HG02678 (cell line): Measurements from ENCODE around the gene SLC38A6.
A peak's percentile ranks its signal among the peaks of the same experiment; 100 is the strongest.

ENCODE experiments used
- ATAC-seq: cut with Tn5 transposase; IDR thresholded peaks from one replicate; pipeline ENCODE4 v1.9.1; 2021; ENCODE audit warnings: mild to moderate bottlenecking, moderate library complexity; ENCODE audit not compliant: unreplicated experiment

Gene SLC38A6

DNA sequence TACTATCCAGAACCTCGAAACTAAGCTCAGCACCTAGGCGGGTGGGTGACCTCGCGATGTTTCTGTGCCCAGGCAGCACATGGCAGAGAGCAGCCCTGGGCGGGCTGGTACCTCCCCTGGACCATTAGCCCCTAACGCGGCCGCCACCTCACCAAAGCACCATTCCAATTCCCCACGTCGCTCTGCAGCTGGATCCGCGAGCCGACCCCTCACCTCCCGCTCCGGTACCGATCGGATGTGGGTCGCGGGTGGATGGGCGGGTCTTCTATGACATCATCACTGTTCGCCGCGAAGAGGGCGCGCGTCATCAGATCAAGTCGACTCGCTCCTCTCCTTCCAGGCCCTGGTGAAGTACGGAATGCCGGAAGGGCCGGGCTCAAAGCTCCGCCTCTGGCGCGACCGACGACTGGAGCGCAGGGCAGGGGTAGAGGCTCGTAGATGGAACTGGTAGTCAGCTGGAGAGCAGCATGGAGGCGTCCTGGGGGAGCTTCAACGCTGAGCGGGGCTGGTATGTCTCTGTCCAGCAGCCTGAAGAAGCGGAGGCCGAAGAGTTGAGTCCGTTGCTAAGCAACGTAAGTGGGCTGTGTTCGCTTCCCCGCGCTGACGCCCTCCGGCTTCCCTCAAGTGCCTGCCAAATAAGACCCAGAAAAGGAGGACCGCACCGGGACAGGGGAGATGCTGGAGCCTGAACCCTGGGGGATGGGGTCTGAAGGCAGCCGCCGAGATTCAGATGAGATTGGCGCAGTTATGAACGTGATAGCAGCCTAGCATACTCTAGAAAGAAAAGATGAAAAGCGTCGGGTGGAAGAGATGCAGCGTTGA lies at the start of gene SLC38A6, which contains the start of gene TRMT5:
Gene SLC38A6, plus strand, starts transcription at position 435 of the 822 bp plus-strand sequence. Its CDS starts 33 bp downstream, at position 468.
Gene TRMT5, minus strand, starts transcription at position 269 of the 822 bp plus-strand sequence. Its CDS starts 106 bp downstream, at position 163.
- peak; percentile 85 for ATAC-seq

GRCh38 chr14:60933920-60934655 lies 47.0 kb upstream of the SLC38A6 start:
- no peak for ATAC-seq

- ATAC-seq = no peak
Observed at GRCh38 chr14:60935319-60935718, 45.7 kb upstream of the SLC38A6 start.

GRCh38 chr14:60943637-60944032 lies 37.4 kb upstream of the SLC38A6 start:
- no peak for ATAC-seq

- ATAC-seq = no peak
Observed at GRCh38 chr14:60944204-60944603, 36.8 kb upstream of the SLC38A6 start.

GRCh38 chr14:60945984-60946383 lies 35.1 kb upstream of the SLC38A6 start:
- ATAC-seq = no peak

GRCh38 chr14:60946773-60947172 lies 34.3 kb upstream of the SLC38A6 start:
- ATAC-seq = no peak

DNA sequence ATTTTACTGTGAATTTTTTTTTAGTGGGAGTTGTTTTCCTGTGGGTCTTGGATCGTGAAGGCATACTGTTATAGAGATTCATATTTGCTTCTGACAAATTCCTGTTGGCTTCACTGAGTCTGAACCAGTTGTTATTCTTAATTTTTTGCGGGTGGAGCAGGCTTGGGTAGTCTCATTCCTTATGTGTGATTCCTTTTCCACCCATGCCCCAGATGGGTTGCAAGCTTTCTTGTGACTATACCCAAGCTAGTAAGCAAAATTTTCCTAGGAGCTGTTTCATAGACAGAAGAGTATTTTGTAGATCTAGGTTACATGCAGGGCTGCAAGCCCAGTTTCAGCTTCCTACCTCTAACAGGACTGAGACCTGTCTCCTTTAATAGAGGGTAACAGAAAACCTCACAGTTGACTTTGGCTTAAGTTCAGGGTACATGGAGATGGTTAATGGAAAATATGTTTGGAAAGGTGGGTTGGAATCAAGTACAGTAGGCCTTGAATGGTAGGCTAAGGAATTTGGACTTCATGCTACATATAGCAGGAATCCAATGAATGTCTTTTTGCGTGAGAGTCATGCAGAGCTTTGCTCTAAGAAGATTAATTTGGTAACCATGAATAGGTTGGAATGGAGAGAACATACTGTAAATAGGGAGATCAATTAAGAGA lies 29.1 kb upstream of the SLC38A6 start:
- no peak for ATAC-seq

- ATAC-seq = no peak
Observed at GRCh38 chr14:60956202-60956601, 24.8 kb upstream of the SLC38A6 start.

- ATAC-seq = no peak
Observed at GRCh38 chr14:60956632-60957031, 24.4 kb upstream of the SLC38A6 start.

GRCh38 chr14:60958146-60958545 lies 22.9 kb upstream of the SLC38A6 start:
- no peak for ATAC-seq

DNA sequence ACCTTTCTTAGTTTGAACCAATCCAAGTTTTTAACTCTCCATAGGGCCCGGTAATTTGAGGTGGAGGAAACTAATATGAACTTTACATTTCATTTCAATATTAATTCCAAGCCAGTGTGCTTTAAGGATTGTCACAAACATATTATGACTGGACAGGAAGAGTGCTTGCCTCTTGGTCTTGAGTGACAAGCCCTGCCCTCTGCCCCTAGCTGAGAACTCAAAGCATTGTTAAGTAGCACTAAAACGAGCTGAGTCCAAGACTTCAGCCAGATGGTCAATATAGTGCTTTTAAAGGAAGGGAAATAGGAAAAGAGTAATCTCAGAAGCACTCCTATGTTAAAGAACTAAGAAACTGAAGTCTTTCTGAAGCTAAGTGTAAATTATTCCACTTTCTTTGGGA lies 17.3 kb upstream of the SLC38A6 start:
- no peak for ATAC-seq

DNA sequence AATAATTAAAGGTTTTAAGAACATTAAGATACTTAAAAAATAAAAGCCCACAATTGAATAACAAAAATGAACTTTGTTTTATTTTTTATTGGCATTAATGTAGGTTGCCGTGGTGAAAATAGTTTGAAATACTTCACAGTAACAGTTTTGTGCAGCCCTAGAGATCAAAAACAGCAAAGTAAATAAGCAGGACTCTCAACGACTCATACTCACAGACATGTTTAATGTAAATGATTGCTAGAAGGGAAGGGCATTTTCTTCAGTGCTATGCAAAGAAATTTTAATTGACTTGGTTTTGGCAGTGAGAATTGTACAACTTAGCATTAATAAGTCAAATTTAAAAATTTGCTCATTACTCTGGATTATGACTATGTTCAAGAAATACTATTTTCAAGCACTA lies 16.1 kb upstream of the SLC38A6 start:
- no peak for ATAC-seq

- ATAC-seq = no peak
Observed at GRCh38 chr14:60965402-60965801, 15.6 kb upstream of the SLC38A6 start.

DNA sequence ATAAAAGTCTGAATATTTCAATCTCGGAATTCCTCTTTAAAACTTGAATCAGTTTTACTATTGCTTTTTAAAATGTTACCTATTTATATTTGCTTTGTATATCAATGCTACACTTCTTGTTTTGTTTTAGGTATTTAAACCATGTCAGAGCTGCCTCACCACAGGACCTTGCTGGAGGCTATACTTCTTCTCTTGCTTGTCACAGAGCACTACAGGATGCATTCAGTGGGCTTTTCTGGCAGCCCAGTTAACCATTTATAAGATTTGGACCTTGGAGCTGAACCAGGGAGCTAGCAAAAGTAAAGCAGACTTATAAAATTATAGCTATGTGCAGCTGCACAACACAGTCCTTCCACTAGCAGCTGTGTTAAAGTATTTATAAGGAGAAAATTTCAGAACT lies 12.9 kb upstream of the SLC38A6 start:
- no peak for ATAC-seq

DNA sequence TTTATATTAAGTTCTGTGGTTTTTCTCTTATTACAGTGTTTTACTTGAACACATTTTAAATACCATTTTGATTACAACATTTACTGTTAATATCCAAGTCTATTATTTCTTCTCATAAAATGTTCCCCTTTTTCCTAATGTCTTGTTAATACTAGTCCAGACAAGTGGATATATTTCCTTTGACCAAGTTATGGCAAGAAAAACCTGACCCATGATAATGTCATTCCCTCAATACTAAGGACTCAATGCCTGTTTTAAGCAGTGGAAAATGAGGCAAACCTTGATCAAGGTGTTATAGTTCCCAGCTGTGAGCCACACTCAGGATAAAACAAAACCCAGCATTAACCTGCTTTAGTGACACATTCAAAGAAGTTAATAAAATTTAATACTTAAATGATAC lies 12.4 kb upstream of the SLC38A6 start:
- no peak for ATAC-seq

DNA sequence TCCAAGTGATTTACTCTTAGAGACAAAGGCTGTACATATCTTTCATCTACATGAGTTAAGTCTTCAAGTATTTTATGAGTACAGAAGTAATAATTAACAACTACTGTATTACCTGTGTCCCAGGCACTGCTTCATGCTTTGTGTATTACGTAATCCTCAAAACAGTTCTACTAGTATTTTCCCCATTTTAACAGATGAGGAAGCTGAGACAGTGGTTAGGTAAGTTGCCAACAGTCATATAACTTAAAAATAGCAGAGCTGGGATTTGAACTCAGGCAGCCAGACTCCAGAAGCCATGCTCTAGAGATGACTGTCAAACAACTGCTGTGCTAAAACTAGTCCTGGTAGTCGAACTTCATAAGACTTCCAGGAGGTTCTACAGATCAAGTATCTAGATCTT lies 10.9 kb upstream of the SLC38A6 start:
- ATAC-seq = no peak

DNA sequence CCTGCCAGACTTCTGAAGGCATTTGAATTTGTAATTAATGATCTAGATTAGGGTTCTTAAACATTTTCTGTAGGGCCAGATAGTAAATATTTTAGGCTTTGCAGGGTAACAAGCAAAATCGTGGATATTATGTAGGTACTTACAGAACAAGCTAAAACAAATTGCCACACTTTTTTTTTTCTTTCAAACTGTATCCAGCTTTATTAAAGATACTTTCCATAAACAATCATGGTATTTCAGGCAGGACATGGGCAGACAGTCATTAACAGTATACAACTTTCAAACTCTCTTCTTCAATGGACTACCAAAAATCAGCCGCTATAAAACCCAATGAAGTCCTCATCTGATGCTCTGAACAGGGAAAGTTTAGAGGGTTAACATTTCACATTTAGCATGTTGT lies 9.8 kb upstream of the SLC38A6 start:
- no peak for ATAC-seq

GRCh38 chr14:60972295-60972694 lies 8.8 kb upstream of the SLC38A6 start:
- ATAC-seq = no peak

DNA sequence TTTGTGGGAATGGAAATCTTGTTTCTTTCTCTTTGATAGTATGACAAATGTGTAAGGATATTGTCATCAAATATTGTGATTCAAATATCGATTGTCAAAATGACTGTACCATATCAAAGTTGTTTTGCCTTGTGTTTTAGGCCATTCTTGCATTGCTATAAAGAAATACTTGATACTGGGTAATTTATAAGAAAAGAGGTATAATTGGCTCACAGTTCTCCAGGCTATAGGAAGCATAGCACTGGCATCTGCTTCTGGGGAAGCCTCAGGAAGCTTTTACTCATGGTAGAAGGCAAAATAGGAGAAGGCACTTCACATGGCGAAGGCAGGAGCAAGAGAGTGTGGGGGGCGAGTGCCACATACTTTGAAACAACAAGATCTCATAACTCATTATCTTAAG lies 8.0 kb upstream of the SLC38A6 start:
- ATAC-seq = no peak

DNA sequence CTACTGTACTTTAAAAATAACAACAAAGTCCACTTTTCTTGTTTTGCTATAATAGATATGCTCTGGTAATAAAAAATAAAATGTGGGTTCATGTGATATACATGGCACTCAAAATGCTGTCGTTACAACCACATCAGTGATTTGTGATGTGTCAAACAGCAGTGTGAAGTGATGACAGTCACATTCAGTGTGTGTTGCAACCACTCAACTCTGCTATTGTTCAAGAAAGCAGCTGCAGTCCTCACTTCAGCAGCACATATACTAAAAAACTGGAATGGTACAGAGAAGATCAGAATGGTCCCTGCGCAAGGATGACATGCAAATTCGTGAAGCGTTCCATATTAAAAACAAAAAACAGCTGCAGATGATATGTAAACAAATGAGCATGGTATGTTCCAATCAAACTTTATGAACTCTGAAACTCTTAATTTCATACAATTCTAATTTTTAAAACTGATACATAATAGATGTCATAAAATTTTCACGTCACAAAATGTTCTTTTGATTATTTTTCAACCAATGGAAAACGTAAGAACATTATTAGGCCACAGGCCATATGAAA lies 6.9 kb upstream of the SLC38A6 start:
- ATAC-seq = no peak
